Calu3 (cell line): Measurements from ENCODE around the gene DDX49. TPM values are rescaled to one million over a fixed set of nuclear protein-coding genes. Genes with fewer than 3 reads are reported as not detected.

ENCODE experiments used
- BruUV-seq: library from RNA; stranded (reverse); fragments of 400-500 nt; replicated peaks from 2 replicates; lab custom pipeline; 2021; lab: Mats Ljungman, UMichigan
- CTCF ChIA-PET: fragments of 300-600 bp; sonication (Branson Sonifier 250); formaldehyde crosslinking; loops from one replicate; lab custom pipeline; 2022; ENCODE audit warnings: antibody characterized with exemption; lab: Charles Lee
- DNase-seq: peaks from one replicate; pipeline ENCODE4 v3.0.0; 2022
- H3K27ac Mint-ChIP-seq: one replicate; pipeline ENCODE4 v1.8.0; 2022; ENCODE audit warnings: mixed read lengths; ENCODE audit not compliant: unreplicated experiment
- H3K27me3 Mint-ChIP-seq: one replicate; pipeline ENCODE4 v1.8.0; 2022; ENCODE audit warnings: mixed read lengths; ENCODE audit not compliant: unreplicated experiment
- H3K36me3 Mint-ChIP-seq: one replicate; pipeline ENCODE4 v1.8.0; 2022; ENCODE audit warnings: mild to moderate bottlenecking, moderate library complexity, mixed read lengths; ENCODE audit not compliant: insufficient read depth, unreplicated experiment
- H3K4me1 Mint-ChIP-seq: one replicate; pipeline ENCODE4 v1.8.0; 2022; ENCODE audit warnings: mild to moderate bottlenecking, low read depth, mixed read lengths; ENCODE audit not compliant: unreplicated experiment
- H3K4me3 Mint-ChIP-seq: one replicate; pipeline ENCODE4 v1.8.0; 2022; ENCODE audit warnings: mild to moderate bottlenecking, low read depth, moderate library complexity, mixed read lengths; ENCODE audit not compliant: unreplicated experiment
- H3K9me3 Mint-ChIP-seq: one replicate; pipeline ENCODE4 v1.8.0; 2022; ENCODE audit warnings: low read depth, mixed read lengths; ENCODE audit not compliant: unreplicated experiment
- CTCF ChIP-seq: fragments of 200-600 bp; IDR thresholded peaks from one replicate; pipeline ENCODE4 v1.8.0; 2022; ENCODE audit warnings: antibody characterized with exemption; ENCODE audit not compliant: unreplicated experiment
- intact Hi-C: fragments of 100-400 bp; cut with micrococcal nuclease; formaldehyde crosslinking; loops from one replicate; pipeline ENCODE4 v1.10.0; 2022; ENCODE audit not compliant: unreplicated experiment
- total RNA-seq: library from RNA; stranded (reverse); gene quantifications from 2 replicates; pipeline ENCODE4 v1.2.3, GENCODE V29; 2022

Gene DDX49
- total RNA-seq, 1 experiment from 2014 or later = 34.4 TPM

- intact Hi-C loops = no loop called here
- H3K27ac Mint-ChIP-seq = no peak overlapping the region
- no peak overlapping the region for H3K4me3 Mint-ChIP-seq
- H3K36me3 Mint-ChIP-seq = peaks cover 5% of the 10 kb centered on the region
- no peaks in the 10 kb centered on the region for H3K4me1 Mint-ChIP-seq
- no TSS peak for BruUV-seq
- CTCF ChIA-PET = no interaction called here
- no peak for TF ChIP-seq CTCF
- no peaks in the 10 kb centered on the region for H3K9me3 Mint-ChIP-seq
- H3K27me3 Mint-ChIP-seq = no peaks in the 10 kb centered on the region
- DNase-seq = no peak
Observed at GRCh38 chr19:18972301-18972811, 52.8 kb downstream of the DDX49 start.

DNA sequence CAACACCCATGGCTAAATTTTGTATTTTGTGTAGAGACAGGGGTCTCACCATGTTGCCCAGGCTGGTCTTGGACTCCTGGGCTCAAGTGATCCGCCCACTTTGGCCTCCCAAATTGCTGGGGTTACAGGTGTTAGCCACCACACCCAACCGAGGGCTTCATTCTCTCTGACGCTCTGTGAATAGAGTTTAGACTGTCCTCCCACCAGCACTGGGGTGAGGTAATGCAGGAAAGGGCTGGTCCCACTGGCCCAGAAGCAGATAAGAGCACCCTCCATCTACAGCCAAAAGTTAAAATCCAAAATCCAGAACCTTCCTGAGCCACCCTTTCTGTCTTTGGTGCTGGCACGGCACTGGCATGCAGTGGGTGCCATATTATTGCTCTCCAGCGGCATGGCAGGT is 53.3 kb downstream of the DDX49 start:
- intact Hi-C loops = no loop called here
- no TSS peak for BruUV-seq
- Mint-ChIP-seq H3K4me3 (no peak overlapping the region), H3K4me1 (no peaks in the 10 kb centered on the region), H3K36me3 (peaks cover 5% of the 10 kb centered on the region), H3K9me3 (no peaks in the 10 kb centered on the region), H3K27ac (no peak overlapping the region), H3K27me3 (no peaks in the 10 kb centered on the region)
- no peak for DNase-seq
- CTCF ChIA-PET = no interaction called here
- TF ChIP-seq CTCF = no peak

DNA sequence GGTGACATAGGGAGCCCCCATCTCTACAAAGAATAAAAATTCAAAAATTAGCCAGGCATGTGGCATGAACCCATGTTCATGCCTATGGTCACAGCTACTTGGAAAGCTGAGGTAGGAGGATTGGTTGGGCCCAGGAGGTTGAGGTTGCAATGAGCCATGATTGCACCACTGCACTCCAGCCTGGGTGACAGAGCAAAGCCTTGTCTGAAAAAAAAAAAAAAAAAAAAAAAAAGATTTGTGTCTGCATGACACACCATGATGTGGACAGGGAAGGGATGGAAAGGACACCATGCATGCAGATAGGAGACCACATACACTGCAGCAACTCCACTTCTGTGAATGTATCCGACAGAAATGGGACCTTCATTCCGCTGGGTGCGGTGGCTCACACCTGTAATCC is 55.5 kb downstream of the DDX49 start:
- no peak for TF ChIP-seq CTCF
- Mint-ChIP-seq H3K4me1 (no peaks in the 10 kb centered on the region), H3K27ac (no peak overlapping the region), H3K27me3 (no peaks in the 10 kb centered on the region), H3K9me3 (no peaks in the 10 kb centered on the region), H3K36me3 (no peaks in the 10 kb centered on the region), H3K4me3 (no peak overlapping the region)
- intact Hi-C loops = no loop called here
- BruUV-seq = no TSS peak
- CTCF ChIA-PET = no interaction called here
- no peak for DNase-seq

DNA sequence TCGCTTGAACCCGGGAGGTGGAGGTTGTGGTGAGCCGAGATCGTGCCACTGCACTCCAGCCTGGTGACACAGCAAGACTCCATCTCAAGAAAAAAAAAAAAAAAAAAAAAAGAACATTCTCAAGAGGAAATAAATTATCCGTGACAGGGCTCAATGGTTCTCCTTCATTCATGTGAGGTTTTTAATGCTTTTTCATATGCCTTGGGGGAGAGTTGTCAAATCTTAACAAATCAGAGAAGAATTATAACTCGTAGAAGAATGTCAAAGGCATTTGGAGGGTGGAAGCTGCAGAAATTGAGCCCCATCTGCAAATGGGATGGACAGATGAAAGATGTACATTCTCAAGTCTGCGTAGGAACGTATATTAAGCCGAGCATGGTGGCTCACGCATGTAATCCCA is 56.4 kb downstream of the DDX49 start:
- Mint-ChIP-seq H3K4me3 (no peak overlapping the region), H3K27ac (no peak overlapping the region), H3K9me3 (no peaks in the 10 kb centered on the region), H3K27me3 (no peaks in the 10 kb centered on the region), H3K36me3 (no peaks in the 10 kb centered on the region), H3K4me1 (no peaks in the 10 kb centered on the region)
- TF ChIP-seq CTCF = no peak
- intact Hi-C loops = no loop called here
- DNase-seq = no peak
- no TSS peak for BruUV-seq
- CTCF ChIA-PET = no interaction called here

Other genes starting within 250 kb of the DDX49 start
- gene CRTC1, start 236.0 kb upstream of the DDX49 start, total RNA-seq = 8.5 and 9.4 TPM in 2 replicates
- gene COMP, start 128.4 kb upstream of the DDX49 start, total RNA-seq = 0.12 TPM in 1 of 2 replicates, not detected in the other
- 57.1 and 62.0 TPM in 2 replicates for gene UPF1, start 87.8 kb upstream of the DDX49 start, total RNA-seq
- 3.6 and 4.4 TPM in 2 replicates for gene CERS1, start 23.6 kb upstream of the DDX49 start, total RNA-seq
- gene COPE, start 328 bp upstream of the DDX49 start, total RNA-seq = 137 and 143 TPM in 2 replicates
- 19.0 and 20.2 TPM in 2 replicates for gene HOMER3, start 21.5 kb downstream of the DDX49 start, total RNA-seq
- 67.1 and 77.2 TPM in 2 replicates for gene SUGP2, start 113.8 kb downstream of the DDX49 start, total RNA-seq
- gene ARMC6, start 113.9 kb downstream of the DDX49 start, total RNA-seq = 24.0 and 24.6 TPM in 2 replicates
- 5.7 and 7.1 TPM in 2 replicates for gene SLC25A42, start 144.3 kb downstream of the DDX49 start, total RNA-seq
- 24.0 and 28.9 TPM in 2 replicates for gene TMEM161A, start 218.8 kb downstream of the DDX49 start, total RNA-seq